ENCODE data around the gene SMC5. TPM values are rescaled to one million over a fixed set of nuclear protein-coding genes. Genes with fewer than 3 reads are reported as not detected.

Gene SMC5
- total RNA-seq, 1 donor from 2014 or later = 14.6 TPM

- no peaks in the 10 kb centered on the region for H3K27me3 ChIP-seq (ENCODE audit: control insufficient read depth in 3 of 3, insufficient read depth in 3 of 3, low read length in 3 of 3)
- no peak overlapping the region for H3K9ac ChIP-seq (ENCODE audit: low read depth in 1 of 3, low read length in 3 of 3)
- peaks cover 10 to 29% (median 15%) of the 10 kb centered on the region in 3 donors for H3K4me1 ChIP-seq (ENCODE audit: control insufficient read depth in 3 of 3, insufficient read depth in 3 of 3, low read length in 3 of 3)
- H3K36me3 ChIP-seq (ENCODE audit: control insufficient read depth in 3 of 3, insufficient read depth in 3 of 3, low read length in 3 of 3) = peaks cover 3 to 17% (median 13%) of the 10 kb centered on the region in 3 donors
- no peaks in the 10 kb centered on the region for H3K9me3 ChIP-seq (ENCODE audit: control insufficient read depth in 3 of 3, low read length in 3 of 3)
- H3K4me3 ChIP-seq (ENCODE audit: low read length in 3 of 3) = no peak overlapping the region
- H3K27ac ChIP-seq (ENCODE audit: low read depth, low read length) = no peak overlapping the region
Measured at GRCh38 chr9:70382046-70382708, 123.4 kb downstream of the SMC5 start.

- Histone ChIP-seq H3K27me3 (ENCODE audit: control insufficient read depth in 3 of 3, insufficient read depth in 3 of 3, low read length in 3 of 3) (no peaks in the 10 kb centered on the region), H3K36me3 (ENCODE audit: control insufficient read depth in 3 of 3, insufficient read depth in 3 of 3, low read length in 3 of 3) (peaks cover 5 to 22% (median 18%) of the 10 kb centered on the region in 3 donors), H3K27ac (ENCODE audit: low read depth, low read length) (no peak overlapping the region), H3K4me1 (ENCODE audit: control insufficient read depth in 3 of 3, insufficient read depth in 3 of 3, low read length in 3 of 3) (peaks cover 10 to 33% (median 17%) of the 10 kb centered on the region in 3 donors), H3K4me3 (ENCODE audit: low read length in 3 of 3) (no peak overlapping the region), H3K9me3 (ENCODE audit: control insufficient read depth in 3 of 3, low read length in 3 of 3) (no peaks in the 10 kb centered on the region), H3K9ac (ENCODE audit: low read depth in 1 of 3, low read length in 3 of 3) (no peak overlapping the region)
Measured at GRCh38 chr9:70382709-70383605, 124.2 kb downstream of the SMC5 start.

DNA sequence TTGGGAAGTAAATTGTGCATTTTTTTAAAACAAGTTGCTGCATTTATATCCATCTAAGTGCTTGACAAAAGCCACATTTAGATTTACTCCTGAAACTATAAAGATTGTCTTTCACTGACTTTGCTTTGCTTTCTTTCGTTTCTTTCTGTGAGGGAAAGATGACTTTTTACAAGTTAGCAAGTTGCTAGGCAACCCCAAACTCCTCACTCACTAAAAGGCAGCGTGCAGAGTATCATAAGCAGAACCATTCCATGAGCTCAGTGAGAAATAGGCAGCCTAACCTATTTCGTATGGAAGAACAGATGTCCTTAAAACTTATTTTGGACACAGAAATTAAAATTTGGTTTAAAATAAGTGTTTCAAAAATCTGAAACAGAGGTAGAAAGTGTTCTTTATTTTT, 126.6 kb downstream of the SMC5 start:
- H3K27ac ChIP-seq (ENCODE audit: low read depth, low read length) = no peak overlapping the region
- H3K4me1 ChIP-seq (ENCODE audit: control insufficient read depth in 3 of 3, insufficient read depth in 3 of 3, low read length in 3 of 3) = peaks cover 21 to 46% (median 33%) of the 10 kb centered on the region in 3 donors
- no peaks in the 10 kb centered on the region for H3K27me3 ChIP-seq (ENCODE audit: control insufficient read depth in 3 of 3, insufficient read depth in 3 of 3, low read length in 3 of 3)
- H3K9ac ChIP-seq (ENCODE audit: low read depth in 1 of 3, low read length in 3 of 3) = peak overlapping the region in 1 of 3 donors; percentile 4
- H3K36me3 ChIP-seq (ENCODE audit: control insufficient read depth in 3 of 3, insufficient read depth in 3 of 3, low read length in 3 of 3) = peaks cover 5 to 22% (median 18%) of the 10 kb centered on the region in 3 donors
- H3K9me3 ChIP-seq (ENCODE audit: control insufficient read depth in 3 of 3, low read length in 3 of 3) = no peaks in the 10 kb centered on the region
- H3K4me3 ChIP-seq (ENCODE audit: low read length in 3 of 3) = no peak overlapping the region

GRCh38 chr9:70387663-70388062, 128.9 kb downstream of the SMC5 start:
- H3K9ac ChIP-seq (ENCODE audit: low read depth in 1 of 3, low read length in 3 of 3) = no peak overlapping the region
- H3K27ac ChIP-seq (ENCODE audit: low read depth, low read length) = no peak overlapping the region
- H3K4me1 ChIP-seq (ENCODE audit: control insufficient read depth in 3 of 3, insufficient read depth in 3 of 3, low read length in 3 of 3) = peaks cover 43 to 63% (median 55%) of the 10 kb centered on the region in 3 donors

DNA sequence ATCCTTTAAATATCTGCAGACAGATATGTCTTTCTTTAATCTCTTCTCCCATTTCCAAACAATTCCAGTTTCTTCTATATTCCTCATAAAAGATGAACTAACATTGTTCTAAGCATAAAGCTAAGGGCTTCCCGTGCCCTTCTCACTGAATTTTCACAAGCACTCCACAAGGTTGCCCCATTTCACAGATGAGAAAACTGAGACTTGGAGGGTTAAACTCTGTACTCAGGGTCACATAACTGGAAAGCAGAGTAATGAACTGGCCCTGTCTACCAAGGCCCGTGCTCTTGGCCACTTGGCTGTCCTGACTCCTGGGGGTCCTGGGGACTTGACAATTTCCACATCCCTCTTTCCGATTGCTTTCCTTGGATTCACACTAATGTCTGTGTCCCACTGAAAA, 130.4 kb downstream of the SMC5 start:
- Histone ChIP-seq H3K27ac (ENCODE audit: low read depth, low read length) (peak overlapping the region; percentile 29), H3K27me3 (ENCODE audit: control insufficient read depth in 3 of 3, insufficient read depth in 3 of 3, low read length in 3 of 3) (no peaks in the 10 kb centered on the region), H3K4me3 (ENCODE audit: low read length in 3 of 3) (peak overlapping the region in 1 of 3 donors; percentile 9), H3K9ac (ENCODE audit: low read depth in 1 of 3, low read length in 3 of 3) (peak overlapping the region in 1 of 3 donors; percentile 42), H3K4me1 (ENCODE audit: control insufficient read depth in 3 of 3, insufficient read depth in 3 of 3, low read length in 3 of 3) (peaks cover 48 to 65% (median 60%) of the 10 kb centered on the region in 3 donors), H3K9me3 (ENCODE audit: control insufficient read depth in 3 of 3, low read length in 3 of 3) (no peaks in the 10 kb centered on the region), H3K36me3 (ENCODE audit: control insufficient read depth in 3 of 3, insufficient read depth in 3 of 3, low read length in 3 of 3) (peaks cover 5 to 22% (median 18%) of the 10 kb centered on the region in 3 donors)

More at GRCh38 chr9:70387663-70388062, 128.9 kb downstream of the SMC5 start:
- Histone ChIP-seq H3K27me3 (ENCODE audit: control insufficient read depth in 3 of 3, insufficient read depth in 3 of 3, low read length in 3 of 3) (no peaks in the 10 kb centered on the region), H3K36me3 (ENCODE audit: control insufficient read depth in 3 of 3, insufficient read depth in 3 of 3, low read length in 3 of 3) (peaks cover 5 to 22% (median 18%) of the 10 kb centered on the region in 3 donors), H3K9me3 (ENCODE audit: control insufficient read depth in 3 of 3, low read length in 3 of 3) (no peaks in the 10 kb centered on the region), H3K4me3 (ENCODE audit: low read length in 3 of 3) (no peak overlapping the region)

DNA sequence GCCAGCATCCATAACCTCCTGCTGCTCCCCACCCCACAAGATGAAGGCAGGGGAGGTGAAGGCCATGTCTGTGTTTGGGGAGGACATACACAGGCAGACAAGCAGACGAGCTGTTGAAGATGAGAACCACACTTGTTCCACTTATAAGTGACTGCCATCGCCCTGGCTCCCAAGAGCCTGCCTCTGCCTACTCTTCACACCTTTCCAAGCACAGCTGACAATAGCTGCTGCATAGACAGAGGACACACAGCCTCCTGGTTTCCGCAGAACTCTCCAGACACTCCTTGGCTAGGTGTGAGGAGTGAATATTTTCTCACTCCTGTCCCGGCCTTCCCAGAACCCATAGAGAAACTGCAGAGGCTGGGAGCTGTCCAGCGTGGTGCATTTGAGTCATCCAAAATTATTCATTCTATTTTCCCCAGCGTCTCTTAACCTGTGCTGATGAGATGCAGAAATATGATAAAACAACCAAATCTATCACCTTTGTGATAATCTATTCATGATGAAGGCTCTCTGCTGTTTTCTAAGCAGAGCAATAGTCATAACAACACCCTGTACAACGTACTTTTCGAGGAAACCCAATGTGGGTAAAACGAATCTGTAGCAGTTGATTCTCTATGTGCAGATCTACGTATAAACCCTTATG, 131.0 kb downstream of the SMC5 start:
- H3K9me3 ChIP-seq (ENCODE audit: control insufficient read depth in 3 of 3, low read length in 3 of 3) = no peaks in the 10 kb centered on the region
- peak overlapping the region in 1 of 3 donors; percentile 42 for H3K9ac ChIP-seq (ENCODE audit: low read depth in 1 of 3, low read length in 3 of 3)
- peak overlapping the region; percentile 29 for H3K27ac ChIP-seq (ENCODE audit: low read depth, low read length)
- H3K4me1 ChIP-seq (ENCODE audit: control insufficient read depth in 3 of 3, insufficient read depth in 3 of 3, low read length in 3 of 3) = peaks cover 50 to 61% (median 58%) of the 10 kb centered on the region in 3 donors
- H3K36me3 ChIP-seq (ENCODE audit: control insufficient read depth in 3 of 3, insufficient read depth in 3 of 3, low read length in 3 of 3) = peaks cover 5 to 22% (median 18%) of the 10 kb centered on the region in 3 donors
- no peaks in the 10 kb centered on the region for H3K27me3 ChIP-seq (ENCODE audit: control insufficient read depth in 3 of 3, insufficient read depth in 3 of 3, low read length in 3 of 3)
- H3K4me3 ChIP-seq (ENCODE audit: low read length in 3 of 3) = peak overlapping the region; percentile 1 to 9 (median 7)

DNA sequence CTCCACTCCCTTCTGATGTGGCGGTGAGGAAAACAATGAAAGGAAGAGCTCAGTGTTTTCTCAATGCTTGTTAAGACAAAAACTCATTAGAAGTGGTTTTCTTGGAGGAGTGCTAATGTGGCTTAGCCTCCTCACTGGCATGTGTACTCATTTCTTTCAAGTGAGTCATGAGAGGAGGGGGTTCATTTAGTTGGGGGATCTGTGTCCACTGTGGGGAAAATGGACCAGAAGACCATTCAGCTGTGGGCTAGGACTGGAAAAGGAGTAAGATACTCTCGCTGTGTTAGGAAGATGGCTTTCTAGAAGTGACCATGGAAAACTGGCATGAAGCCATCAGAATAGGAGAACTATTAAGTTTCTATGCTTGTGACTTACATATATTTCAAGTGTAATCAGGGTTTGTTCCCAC, 132.2 kb downstream of the SMC5 start:
- Histone ChIP-seq H3K27me3 (ENCODE audit: control insufficient read depth in 3 of 3, insufficient read depth in 3 of 3, low read length in 3 of 3) (no peaks in the 10 kb centered on the region), H3K36me3 (ENCODE audit: control insufficient read depth in 3 of 3, insufficient read depth in 3 of 3, low read length in 3 of 3) (peaks cover 5 to 16% (median 15%) of the 10 kb centered on the region in 3 donors), H3K4me3 (ENCODE audit: low read length in 3 of 3) (peak overlapping the region in 2 of 3 donors; percentile 31 to 33), H3K27ac (ENCODE audit: low read depth, low read length) (peak overlapping the region; percentile 17), H3K9ac (ENCODE audit: low read depth in 1 of 3, low read length in 3 of 3) (peak overlapping the region in 2 of 3 donors; percentile 28 to 39), H3K4me1 (ENCODE audit: control insufficient read depth in 3 of 3, insufficient read depth in 3 of 3, low read length in 3 of 3) (peaks cover 54 to 66% (median 55%) of the 10 kb centered on the region in 3 donors), H3K9me3 (ENCODE audit: control insufficient read depth in 3 of 3, low read length in 3 of 3) (no peaks in the 10 kb centered on the region)

GRCh38 chr9:70392189-70392588, 133.4 kb downstream of the SMC5 start:
- H3K4me3 ChIP-seq (ENCODE audit: low read length in 3 of 3) = no peak overlapping the region
- no peaks in the 10 kb centered on the region for H3K9me3 ChIP-seq (ENCODE audit: control insufficient read depth in 3 of 3, low read length in 3 of 3)
- no peak overlapping the region for H3K9ac ChIP-seq (ENCODE audit: low read depth in 1 of 3, low read length in 3 of 3)
- H3K27ac ChIP-seq (ENCODE audit: low read depth, low read length) = peak overlapping the region; percentile 5
- peaks cover 58 to 70% (median 59%) of the 10 kb centered on the region in 3 donors for H3K4me1 ChIP-seq (ENCODE audit: control insufficient read depth in 3 of 3, insufficient read depth in 3 of 3, low read length in 3 of 3)
- peaks cover 3 to 5% (median 5%) of the 10 kb centered on the region in 3 donors for H3K36me3 ChIP-seq (ENCODE audit: control insufficient read depth in 3 of 3, insufficient read depth in 3 of 3, low read length in 3 of 3)
- H3K27me3 ChIP-seq (ENCODE audit: control insufficient read depth in 3 of 3, insufficient read depth in 3 of 3, low read length in 3 of 3) = no peaks in the 10 kb centered on the region

DNA sequence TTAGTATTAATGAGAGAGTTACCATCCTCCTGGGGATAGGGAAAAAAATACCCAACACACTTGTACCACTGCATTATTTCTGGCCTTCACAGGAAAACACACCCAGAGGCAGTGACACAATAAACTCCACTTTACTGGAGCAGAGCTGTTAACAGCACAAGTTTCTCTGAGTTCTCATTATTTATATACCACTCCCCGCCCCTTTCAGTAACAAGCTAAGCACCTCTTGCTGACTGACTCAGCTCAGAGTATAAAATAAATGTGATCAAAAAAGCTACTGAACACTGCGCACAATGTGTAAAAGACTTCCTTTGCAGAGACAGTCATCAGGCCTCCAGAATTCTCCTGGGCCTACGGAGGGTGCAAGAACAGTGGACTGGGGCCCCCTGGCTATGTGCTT, 134.1 kb downstream of the SMC5 start:
- no peaks in the 10 kb centered on the region for H3K36me3 ChIP-seq (ENCODE audit: control insufficient read depth in 3 of 3, insufficient read depth in 3 of 3, low read length in 3 of 3)
- peak overlapping the region; percentile 5 for H3K27ac ChIP-seq (ENCODE audit: low read depth, low read length)
- H3K4me1 ChIP-seq (ENCODE audit: control insufficient read depth in 3 of 3, insufficient read depth in 3 of 3, low read length in 3 of 3) = peaks cover 62 to 74% (median 64%) of the 10 kb centered on the region in 3 donors
- H3K4me3 ChIP-seq (ENCODE audit: low read length in 3 of 3) = peak overlapping the region in 1 of 3 donors; percentile 25
- H3K27me3 ChIP-seq (ENCODE audit: control insufficient read depth in 3 of 3, insufficient read depth in 3 of 3, low read length in 3 of 3) = no peaks in the 10 kb centered on the region
- peak overlapping the region in 1 of 3 donors; percentile 22 for H3K9ac ChIP-seq (ENCODE audit: low read depth in 1 of 3, low read length in 3 of 3)
- no peaks in the 10 kb centered on the region for H3K9me3 ChIP-seq (ENCODE audit: control insufficient read depth in 3 of 3, low read length in 3 of 3)

Measured in skeletal muscle tissue (tissue), 4 donors.